Measurements from ENCODE around the gene IHH.

IHH gene

GRCh38 chr2:219018286-219018685 lies 42.4 kb downstream of the IHH start:
- no peak for DNase-seq

- no peak for DNase-seq
Observed at GRCh38 chr2:219017201-219017931, 43.4 kb downstream of the IHH start.

GRCh38 chr2:219016721-219017120 lies 44.0 kb downstream of the IHH start:
- DNase-seq, result no peak

GRCh38 chr2:219010873-219011272 lies 49.8 kb downstream of the IHH start:
- DNase-seq, result no peak

GRCh38 chr2:219010162-219010756 lies 50.5 kb downstream of the IHH start:
- no peak for DNase-seq

GRCh38 chr2:219009294-219009693 lies 51.4 kb downstream of the IHH start:
- DNase-seq, result no peak

Measured in NCI-H2107 (cell line).